Liver (tissue), 9 donors: Measurements from ENCODE around the gene PRSS58. TPM values are rescaled to one million over a fixed set of nuclear protein-coding genes. Genes with fewer than 3 reads are reported as not detected.

Experiments used
- DNase-seq: peaks from one replicate; pipeline ENCODE4 v3.0.0-alpha.2; 2017; ENCODE audit warnings: low spot score
- H3K27ac ChIP-seq, 2 donors: one replicate each; pipeline ENCODE4 v1.7.0; 2013; ENCODE audit warnings: inconsistent platforms in 2 of 2, low read length in 2 of 2, control low read depth in 1 of 2, low read depth in 1 of 2, mild to moderate bottlenecking in 1 of 2
- H3K27me3 ChIP-seq, 4 donors: one replicate each; pipeline versions ENCODE4 v1.6.1 to v1.7.0; 2013; ENCODE audit warnings: low read length in 3 of 4, inconsistent platforms in 1 of 4, mild to moderate bottlenecking in 1 of 4, moderate library complexity in 1 of 4; ENCODE audit not compliant: control insufficient read depth in 4 of 4, insufficient read depth in 4 of 4
- H3K36me3 ChIP-seq, 4 donors: one replicate each; pipeline versions ENCODE4 v1.6.1 to v1.7.0; 2013; ENCODE audit warnings: low read length in 3 of 4, mild to moderate bottlenecking in 3 of 4, low read depth in 1 of 4, moderate library complexity in 1 of 4; ENCODE audit not compliant: control insufficient read depth in 4 of 4, insufficient read depth in 3 of 4
- H3K4me1 ChIP-seq, 4 donors: one replicate each; pipeline versions ENCODE4 v1.6.1 to v1.7.0; 2013; ENCODE audit warnings: low read length in 3 of 4, mild to moderate bottlenecking in 3 of 4, moderate library complexity in 1 of 4; ENCODE audit not compliant: control insufficient read depth in 4 of 4, insufficient read depth in 4 of 4
- H3K4me3 ChIP-seq, 3 donors: one replicate each; pipeline versions ENCODE4 v1.6.1 to v1.7.0; 2013; ENCODE audit warnings: low read length in 3 of 3, control low read depth in 1 of 3, low read depth in 1 of 3, mild to moderate bottlenecking in 1 of 3
- H3K9ac ChIP-seq, 2 donors: one replicate each; pipeline ENCODE4 v1.7.0; 2013; ENCODE audit warnings: low read length in 2 of 2, mild to moderate bottlenecking in 2 of 2, moderate library complexity in 2 of 2, control low read depth in 1 of 2, low read depth in 1 of 2
- H3K9me3 ChIP-seq, 4 donors: one replicate each; pipeline versions ENCODE4 v1.6.1 to v1.7.0; 2013; ENCODE audit warnings: low read length in 3 of 4; ENCODE audit not compliant: control insufficient read depth in 4 of 4
- EGR1 ChIP-seq, 2 donors: IDR thresholded peaks; 2 replicates each; pipeline ENCODE4 v1.6.1; 2016 to 2018; ENCODE audit warnings: antibody characterized with exemption in 2 of 2, low read depth in 2 of 2
- FOXA1 ChIP-seq: IDR thresholded peaks from 2 replicates; pipeline ENCODE4 v1.6.1; 2016; ENCODE audit warnings: antibody characterized with exemption
- GABPA ChIP-seq, 2 donors: IDR thresholded peaks in 1 of 2; conservative IDR thresholded peaks in 1 of 2; 2 replicates each; pipeline ENCODE4 v1.6.1; 2016; ENCODE audit warnings: antibody characterized with exemption in 2 of 2, mild to moderate bottlenecking in 1 of 2, moderate library complexity in 1 of 2
- HNF4A ChIP-seq, 2 donors: conservative IDR thresholded peaks; 2 replicates each; pipeline ENCODE4 v1.6.1; 2016; ENCODE audit warnings: antibody characterized with exemption in 2 of 2, mild to moderate bottlenecking in 2 of 2
- HNF4G ChIP-seq: IDR thresholded peaks from 2 replicates; pipeline ENCODE4 v1.6.1; 2016; ENCODE audit warnings: antibody characterized with exemption
- JUND ChIP-seq, 2 donors: IDR thresholded peaks; 2 replicates each; pipeline ENCODE4 v1.6.1; 2016; ENCODE audit warnings: antibody characterized with exemption in 2 of 2
- NR2F2 ChIP-seq: IDR thresholded peaks from 2 replicates; pipeline ENCODE4 v1.6.1; 2016; ENCODE audit warnings: antibody characterized with exemption
- RAD21 ChIP-seq, 2 donors: IDR thresholded peaks; 2 replicates each; pipeline ENCODE4 v1.6.1; 2016; ENCODE audit warnings: antibody characterized with exemption in 2 of 2, mild to moderate bottlenecking in 2 of 2
- RXRA ChIP-seq, 2 donors: IDR thresholded peaks; 2 replicates each; pipeline ENCODE4 v1.6.1; 2017 to 2018; ENCODE audit warnings: antibody characterized with exemption in 2 of 2, mild to moderate bottlenecking in 1 of 2
- SP1 ChIP-seq: IDR thresholded peaks from 2 replicates; pipeline ENCODE4 v1.6.1; 2018; ENCODE audit warnings: antibody characterized with exemption, mild to moderate bottlenecking
- TAF1 ChIP-seq: conservative IDR thresholded peaks from 2 replicates; pipeline ENCODE4 v1.6.1; 2016; ENCODE audit warnings: antibody characterized with exemption, mild to moderate bottlenecking
- YY1 ChIP-seq: IDR thresholded peaks from 2 replicates; pipeline ENCODE4 v1.6.1; 2016; ENCODE audit warnings: antibody characterized with exemption, mild to moderate bottlenecking
- WGBS: extraction: QIAGEN DNeasy Blood & Tissue Kit; methylation state at CpG from one replicate; pipeline ENCODE4 v1.1.7; 2013; 5-methylcytosine and 5-hydroxymethylcytosine counted together
- polyA plus RNA-seq, 2 donors: library from polyadenylated mRNA; stranded (reverse) in 1 of 2; unstranded in 1 of 2; fragments of 200-250 nt in 1 of 2; fragments of >200 nt in 1 of 2; fragmentation: Nextera tagmentation in 1 of 2; extraction: Ambion mirVana in 1 of 2; gene quantifications; one replicate each; pipeline versions ENCODE4 v1.2.1 to v1.2.3, GENCODE V29; 2013 to 2015
- total RNA-seq, 2 donors: library from RNA; depleted of rRNA; stranded (reverse); fragments of >200 nt; gene quantifications; one replicate each; pipeline ENCODE4 v1.2.3, GENCODE V29; 2014
- TF ChIP-seq, protein P1 (sequence below): IDR thresholded peaks from 2 replicates; pipeline ENCODE4 v1.6.1; 2016; ENCODE audit warnings: antibody characterized with exemption
- TF ChIP-seq, protein P2 (sequence below): fragments of 150-350 bp; IDR thresholded peaks from 2 replicates; pipeline ENCODE4 v1.5.1; 2017; ENCODE audit warnings: improper control_type of control experiment, low read depth, low read length; ENCODE audit not compliant: missing input control
- TF ChIP-seq, protein P3 (sequence below): IDR thresholded peaks from 2 replicates; pipeline ENCODE4 v1.6.1; 2016; ENCODE audit warnings: antibody characterized with exemption
- TF ChIP-seq, protein P4 (sequence below): IDR thresholded peaks from 2 replicates; pipeline ENCODE4 v1.6.1; 2016; ENCODE audit warnings: antibody characterized with exemption
- donor health status: healthy.
- donor health status: healthy.
- donor health status: healthy.
- donor health status: healthy.
- donor health status: healthy.

Gene PRSS58
- total and polyA plus RNA-seq, 4 donors = not detected

DNA sequence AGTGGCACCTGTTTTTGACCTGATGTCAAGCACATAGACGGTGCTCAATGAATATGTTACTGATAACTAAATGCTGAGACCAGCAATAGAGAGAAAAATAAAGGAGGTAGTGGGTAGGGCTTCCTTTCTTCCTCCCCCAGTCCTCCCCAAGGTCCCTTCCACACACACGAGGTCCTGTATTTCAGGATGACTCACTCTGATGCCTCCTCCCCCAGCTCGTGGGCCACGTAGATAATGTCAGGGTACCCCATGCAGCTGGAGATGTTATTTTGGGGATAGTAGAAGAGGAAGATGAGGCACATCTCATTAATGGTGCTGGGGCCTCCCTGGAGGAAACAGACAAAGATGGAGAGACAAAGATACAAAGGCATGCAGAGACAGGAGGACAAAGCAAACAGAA, 17.3 kb downstream of the PRSS58 start:
- Histone ChIP-seq H3K9me3 (no peaks in the 10 kb centered on the region), H3K36me3 (no peaks in the 10 kb centered on the region), H3K27me3 (peaks cover 0 to 5% (median 2%) of the 10 kb centered on the region in 4 donors), H3K27ac (no peak overlapping the region), H3K9ac (no peak overlapping the region), H3K4me3 (no peak overlapping the region), H3K4me1 (no peaks in the 10 kb centered on the region)
- WGBS = 40% methylated on average over 4 of the region's 4 CpGs
- DNase-seq = no peak
- TF ChIP-seq GABPA (IDR thresholded peaks at IDR 0.05 in 1 of 2, conservative IDR thresholded peaks at IDR 0.05 in 1 of 2) (no peak), SP1 (no peak), NR2F2 (no peak), JUND (IDR thresholded peaks at IDR 0.05) (no peak), RXRA (IDR thresholded peaks at IDR 0.05) (no peak), RAD21 (IDR thresholded peaks at IDR 0.05) (no peak), HNF4G (no peak), YY1 (no peak), HNF4A (conservative IDR thresholded peaks at IDR 0.05) (no peak), EGR1 (IDR thresholded peaks at IDR 0.05; ENCODE audit: low read depth in 2 of 2) (no peak), FOXA1 (no peak), TAF1 (no peak)
- TF ChIP-seq, protein P1, sequence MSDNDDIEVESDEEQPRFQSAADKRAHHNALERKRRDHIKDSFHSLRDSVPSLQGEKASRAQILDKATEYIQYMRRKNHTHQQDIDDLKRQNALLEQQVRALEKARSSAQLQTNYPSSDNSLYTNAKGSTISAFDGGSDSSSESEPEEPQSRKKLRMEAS = no peak
- TF ChIP-seq, protein P2, sequence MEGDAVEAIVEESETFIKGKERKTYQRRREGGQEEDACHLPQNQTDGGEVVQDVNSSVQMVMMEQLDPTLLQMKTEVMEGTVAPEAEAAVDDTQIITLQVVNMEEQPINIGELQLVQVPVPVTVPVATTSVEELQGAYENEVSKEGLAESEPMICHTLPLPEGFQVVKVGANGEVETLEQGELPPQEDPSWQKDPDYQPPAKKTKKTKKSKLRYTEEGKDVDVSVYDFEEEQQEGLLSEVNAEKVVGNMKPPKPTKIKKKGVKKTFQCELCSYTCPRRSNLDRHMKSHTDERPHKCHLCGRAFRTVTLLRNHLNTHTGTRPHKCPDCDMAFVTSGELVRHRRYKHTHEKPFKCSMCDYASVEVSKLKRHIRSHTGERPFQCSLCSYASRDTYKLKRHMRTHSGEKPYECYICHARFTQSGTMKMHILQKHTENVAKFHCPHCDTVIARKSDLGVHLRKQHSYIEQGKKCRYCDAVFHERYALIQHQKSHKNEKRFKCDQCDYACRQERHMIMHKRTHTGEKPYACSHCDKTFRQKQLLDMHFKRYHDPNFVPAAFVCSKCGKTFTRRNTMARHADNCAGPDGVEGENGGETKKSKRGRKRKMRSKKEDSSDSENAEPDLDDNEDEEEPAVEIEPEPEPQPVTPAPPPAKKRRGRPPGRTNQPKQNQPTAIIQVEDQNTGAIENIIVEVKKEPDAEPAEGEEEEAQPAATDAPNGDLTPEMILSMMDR = no peak
- TF ChIP-seq, protein P3, sequence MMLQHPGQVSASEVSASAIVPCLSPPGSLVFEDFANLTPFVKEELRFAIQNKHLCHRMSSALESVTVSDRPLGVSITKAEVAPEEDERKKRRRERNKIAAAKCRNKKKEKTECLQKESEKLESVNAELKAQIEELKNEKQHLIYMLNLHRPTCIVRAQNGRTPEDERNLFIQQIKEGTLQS = no peak
- TF ChIP-seq, protein P4, sequence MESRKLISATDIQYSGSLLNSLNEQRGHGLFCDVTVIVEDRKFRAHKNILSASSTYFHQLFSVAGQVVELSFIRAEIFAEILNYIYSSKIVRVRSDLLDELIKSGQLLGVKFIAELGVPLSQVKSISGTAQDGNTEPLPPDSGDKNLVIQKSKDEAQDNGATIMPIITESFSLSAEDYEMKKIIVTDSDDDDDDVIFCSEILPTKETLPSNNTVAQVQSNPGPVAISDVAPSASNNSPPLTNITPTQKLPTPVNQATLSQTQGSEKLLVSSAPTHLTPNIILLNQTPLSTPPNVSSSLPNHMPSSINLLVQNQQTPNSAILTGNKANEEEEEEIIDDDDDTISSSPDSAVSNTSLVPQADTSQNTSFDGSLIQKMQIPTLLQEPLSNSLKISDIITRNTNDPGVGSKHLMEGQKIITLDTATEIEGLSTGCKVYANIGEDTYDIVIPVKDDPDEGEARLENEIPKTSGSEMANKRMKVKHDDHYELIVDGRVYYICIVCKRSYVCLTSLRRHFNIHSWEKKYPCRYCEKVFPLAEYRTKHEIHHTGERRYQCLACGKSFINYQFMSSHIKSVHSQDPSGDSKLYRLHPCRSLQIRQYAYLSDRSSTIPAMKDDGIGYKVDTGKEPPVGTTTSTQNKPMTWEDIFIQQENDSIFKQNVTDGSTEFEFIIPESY = no peak

DNA sequence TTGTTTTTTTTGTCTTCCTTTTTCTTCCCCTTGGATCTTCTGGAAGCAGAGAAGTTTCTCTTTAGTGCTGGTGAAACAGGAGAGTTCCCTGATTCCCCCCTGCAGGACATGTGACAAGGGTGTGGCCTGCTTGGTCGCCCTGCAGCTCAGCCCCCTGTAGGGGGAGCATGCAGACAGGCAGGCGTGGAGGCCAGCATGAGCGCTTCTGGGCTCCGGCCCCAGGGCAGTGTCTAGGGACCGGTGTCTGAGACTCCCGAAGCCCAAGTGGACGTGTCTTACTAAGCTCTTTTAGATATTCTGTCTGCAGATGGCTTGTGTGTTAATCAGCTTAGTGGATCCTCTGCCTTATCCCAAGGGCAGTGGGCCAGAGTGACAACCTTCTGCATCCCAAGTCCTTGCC, 26.1 kb downstream of the PRSS58 start:
- Histone ChIP-seq H3K27me3 (peaks cover 0 to 8% (median 0%) of the 10 kb centered on the region in 4 donors), H3K4me3 (no peak overlapping the region), H3K36me3 (no peaks in the 10 kb centered on the region), H3K4me1 (no peaks in the 10 kb centered on the region), H3K27ac (no peak overlapping the region), H3K9ac (no peak overlapping the region), H3K9me3 (peaks cover 0 to 3% (median 0%) of the 10 kb centered on the region in 4 donors)
- DNase-seq = no peak
- TF ChIP-seq YY1 = no peak
- TF ChIP-seq JUND (IDR thresholded peaks at IDR 0.05) = no peak
- TF ChIP-seq, protein P1 = no peak
- TF ChIP-seq RAD21 (IDR thresholded peaks at IDR 0.05) = no peak
- WGBS = 26% methylated on average over 7 of the region's 7 CpGs
